ACC112 (cell line): ENCODE results near the gene KRTAP6-2.

Experiments
- H2AFZ ChIP-seq: fragments of 200-600 bp; sonication (generic); one replicate; pipeline ENCODE4 v1.6.0; 2017; ENCODE audit warnings: antibody characterized with exemption, low read length; ENCODE audit not compliant: unreplicated experiment
- H3K27ac ChIP-seq: fragments of 200-600 bp; sonication (generic); 2 replicates; pipeline ENCODE4 v1.5.1; 2014; ENCODE audit warnings: low read depth, mild to moderate bottlenecking, antibody characterized with exemption, low read length, moderate library complexity
- H3K27me3 ChIP-seq: fragments of 200-600 bp; sonication (generic); 2 replicates; pipeline ENCODE4 v1.6.1; 2014; ENCODE audit warnings: mild to moderate bottlenecking, antibody characterized with exemption, low read length, moderate library complexity, mixed read lengths; ENCODE audit not compliant: insufficient read depth
- H3K36me3 ChIP-seq: fragments of 200-600 bp; sonication (generic); 2 replicates; pipeline ENCODE4 v1.6.1; 2016; ENCODE audit warnings: mild to moderate bottlenecking, antibody characterized with exemption, low read length, moderate library complexity, mixed read lengths; ENCODE audit not compliant: insufficient read depth
- H3K4me1 ChIP-seq: fragments of 200-600 bp; sonication (generic); one replicate; pipeline ENCODE4 v1.6.1; 2016; ENCODE audit warnings: low read length, mixed read lengths; ENCODE audit not compliant: insufficient read depth, unreplicated experiment, control insufficient read depth
- H3K4me3 ChIP-seq: fragments of 200-600 bp; sonication (generic); 2 replicates; pipeline ENCODE4 v1.5.1; 2014; ENCODE audit warnings: mild to moderate bottlenecking, low read depth, low read length
- H3K79me2 ChIP-seq: fragments of 200-600 bp; sonication (generic); one replicate; pipeline ENCODE4 v1.6.0; 2016; ENCODE audit warnings: low read length; ENCODE audit not compliant: control insufficient read depth, unreplicated experiment, insufficient read depth

The KRTAP6-2 gene, protein sequence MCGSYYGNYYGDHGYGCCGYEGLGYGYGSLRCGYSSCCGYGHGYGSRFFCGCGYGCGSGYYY

DNA sequence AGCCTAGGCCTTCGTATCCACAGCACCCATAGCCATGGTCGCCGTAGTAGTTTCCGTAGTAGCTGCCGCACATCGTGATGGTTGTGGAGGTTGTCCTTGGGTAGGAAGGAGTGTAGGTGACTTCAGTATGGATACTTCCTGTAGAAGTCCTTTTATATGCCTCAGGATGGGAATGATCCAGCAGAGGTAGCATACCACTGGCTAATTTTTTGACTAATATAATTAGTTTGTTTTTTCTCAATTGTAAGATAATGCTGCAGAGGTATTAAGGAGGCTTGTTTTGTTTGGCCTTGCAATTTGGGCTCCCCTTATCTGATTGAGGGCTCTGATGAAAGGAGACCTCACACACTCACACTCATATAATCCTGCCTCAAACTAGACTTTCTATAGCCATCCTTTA lies at the start of gene KRTAP6-2:
Gene KRTAP6-2 (minus strand): TSS at position 101 of the 400 bp plus-strand sequence. CDS start 28 bp downstream, at position 73.
- Histone ChIP-seq H3K4me1 (no peaks in the 10 kb centered on the region), H3K4me3 (no peak within 1 kb of the TSS), H2AFZ (no peak within 1 kb of the TSS), H3K27me3 (no peaks in the 10 kb centered on the region), H3K27ac (no peak within 1 kb of the TSS), H3K36me3 (no peaks in the 10 kb centered on the region), H3K79me2 (no peaks in the 10 kb centered on the region)

DNA sequence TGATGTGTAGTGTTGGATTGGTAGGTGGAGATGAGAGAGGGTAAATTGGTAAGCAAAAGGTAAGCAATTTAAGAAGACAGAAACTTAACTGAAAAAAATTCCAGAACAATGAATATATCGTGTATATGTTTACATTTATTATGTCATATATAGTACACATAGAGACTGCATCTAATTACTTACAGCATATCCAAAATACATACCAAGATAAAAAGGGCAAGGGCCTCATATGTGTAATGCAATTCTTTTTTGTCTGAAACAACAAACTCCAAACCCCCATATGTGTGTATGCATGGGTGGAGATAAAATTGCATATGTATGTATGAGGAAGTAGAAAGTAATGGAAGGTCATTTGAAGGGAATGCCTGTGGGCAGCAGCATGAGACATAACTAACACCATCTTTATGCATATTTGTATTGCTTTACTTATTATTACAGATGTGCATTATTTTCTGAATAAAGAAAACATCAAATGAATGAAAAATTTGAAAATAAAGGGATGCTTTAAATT lies 48.3 kb upstream of the KRTAP6-2 start:
- no peak overlapping the region for H3K4me3 ChIP-seq
- H3K27me3 ChIP-seq, result no peaks in the 10 kb centered on the region
- H2AFZ ChIP-seq, result no peak overlapping the region
- no peak overlapping the region for H3K27ac ChIP-seq
- H3K4me1 ChIP-seq, result no peaks in the 10 kb centered on the region
- H3K36me3 ChIP-seq, result no peaks in the 10 kb centered on the region
- H3K79me2 ChIP-seq, result no peaks in the 10 kb centered on the region

DNA sequence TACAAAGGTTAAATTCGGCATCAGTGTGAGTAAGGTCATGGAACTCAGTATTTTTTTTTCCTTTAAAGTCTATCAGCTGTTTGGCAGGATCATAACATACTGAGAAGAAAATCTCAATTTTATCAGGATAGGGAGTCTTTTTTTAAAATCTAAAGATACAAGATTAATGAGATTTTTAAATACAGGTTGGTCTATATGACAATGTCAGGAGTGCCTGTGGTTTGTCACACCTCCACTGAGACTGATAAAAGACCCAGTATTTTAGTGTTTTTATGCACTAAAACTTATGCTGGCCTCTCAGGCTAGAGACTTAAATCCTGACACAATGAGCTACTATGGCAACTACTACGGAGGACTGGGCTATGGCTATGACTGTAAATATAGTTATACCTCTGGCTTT lies 43.9 kb upstream of the KRTAP6-2 start, which contains the start of gene KRTAP20-3:
Gene KRTAP20-3 (plus strand): TSS at position 301 of the 400 bp plus-strand sequence.
- no peak within 1 kb of the TSS for H3K27ac ChIP-seq
- H3K4me3 ChIP-seq, result no peak within 1 kb of the TSS
- H3K27me3 ChIP-seq, result no peaks in the 10 kb centered on the region
- H3K36me3 ChIP-seq, result no peaks in the 10 kb centered on the region
- H2AFZ ChIP-seq, result no peak within 1 kb of the TSS
- no peaks in the 10 kb centered on the region for H3K79me2 ChIP-seq
- no peaks in the 10 kb centered on the region for H3K4me1 ChIP-seq

DNA sequence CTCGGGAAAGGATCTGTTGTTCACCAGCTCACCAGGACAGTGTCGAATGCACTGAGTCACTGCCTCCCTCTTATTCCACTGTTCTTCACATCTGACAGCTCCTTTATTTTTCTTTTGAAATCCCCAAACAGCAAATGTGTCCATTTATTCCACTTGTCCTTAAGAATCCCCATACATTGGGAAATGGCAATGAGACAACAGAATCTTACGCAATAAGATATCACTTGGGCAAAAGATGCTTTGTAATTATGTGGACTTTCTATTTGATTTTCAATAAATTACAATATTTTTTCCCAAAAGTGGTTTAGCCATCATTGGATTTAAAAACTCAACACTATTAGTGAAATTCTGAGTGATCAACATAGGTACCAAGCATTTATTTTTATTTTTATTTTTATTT lies 40.0 kb upstream of the KRTAP6-2 start:
- Histone ChIP-seq H2AFZ (no peak overlapping the region), H3K4me3 (no peak overlapping the region), H3K27me3 (no peaks in the 10 kb centered on the region), H3K27ac (no peak overlapping the region), H3K36me3 (no peaks in the 10 kb centered on the region), H3K4me1 (no peaks in the 10 kb centered on the region), H3K79me2 (no peaks in the 10 kb centered on the region)

DNA sequence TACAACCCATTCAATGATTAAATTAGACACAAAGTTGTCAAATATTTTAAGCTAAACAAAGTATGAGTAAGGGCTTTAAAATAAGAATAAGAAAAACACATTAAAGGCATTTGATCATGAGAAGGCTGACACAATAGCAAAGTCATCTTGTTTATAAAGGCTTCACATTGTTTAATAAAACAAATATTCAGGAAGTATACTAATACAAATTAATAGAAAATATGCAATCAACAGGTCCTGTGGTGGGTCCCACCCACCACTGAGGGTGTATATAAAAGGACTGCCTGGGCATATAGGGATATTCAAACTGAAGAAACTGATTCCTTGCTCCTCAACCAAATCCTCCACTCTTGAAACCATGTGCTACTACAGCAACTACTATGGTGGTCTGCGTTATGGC lies 36.2 kb upstream of the KRTAP6-2 start, which contains the start of gene KRTAP20-2:
Gene KRTAP20-2 (plus strand): TSS at position 301 of the 400 bp plus-strand sequence. CDS start 58 bp downstream, at position 359.
- no peaks in the 10 kb centered on the region for H3K4me1 ChIP-seq
- no peaks in the 10 kb centered on the region for H3K79me2 ChIP-seq
- H2AFZ ChIP-seq, result no peak within 1 kb of the TSS

DNA sequence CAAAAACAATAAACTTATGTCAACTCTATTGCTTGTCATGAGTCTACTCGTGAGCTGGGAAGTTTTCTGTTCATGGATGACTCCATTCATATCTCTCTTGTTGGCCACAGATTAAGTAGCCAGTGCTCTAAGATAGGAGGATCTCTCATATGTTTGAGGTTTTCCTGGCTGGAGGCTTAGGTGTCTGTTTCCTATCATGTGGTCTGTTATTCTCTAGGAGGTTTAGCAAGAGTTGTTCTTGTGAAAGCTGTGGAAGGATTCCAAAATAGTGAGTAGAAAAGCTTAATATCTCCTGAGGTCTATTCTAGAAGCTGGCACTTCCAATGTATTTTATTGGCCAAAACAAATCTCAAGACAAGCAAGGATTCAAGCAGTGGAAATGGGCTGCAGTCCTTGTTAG lies 30.5 kb upstream of the KRTAP6-2 start:
- no peak overlapping the region for H3K4me3 ChIP-seq
- H3K27me3 ChIP-seq, result no peaks in the 10 kb centered on the region
- no peaks in the 10 kb centered on the region for H3K79me2 ChIP-seq
- no peaks in the 10 kb centered on the region for H3K4me1 ChIP-seq
- no peaks in the 10 kb centered on the region for H3K36me3 ChIP-seq
- H3K27ac ChIP-seq, result no peak overlapping the region
- H2AFZ ChIP-seq, result no peak overlapping the region

More for the DNA sequence above, 36.2 kb upstream of the KRTAP6-2 start, which contains the start of gene KRTAP20-2:
- Histone ChIP-seq H3K36me3 (no peaks in the 10 kb centered on the region), H3K27ac (no peak within 1 kb of the TSS), H3K27me3 (no peaks in the 10 kb centered on the region), H3K4me3 (no peak within 1 kb of the TSS)

DNA sequence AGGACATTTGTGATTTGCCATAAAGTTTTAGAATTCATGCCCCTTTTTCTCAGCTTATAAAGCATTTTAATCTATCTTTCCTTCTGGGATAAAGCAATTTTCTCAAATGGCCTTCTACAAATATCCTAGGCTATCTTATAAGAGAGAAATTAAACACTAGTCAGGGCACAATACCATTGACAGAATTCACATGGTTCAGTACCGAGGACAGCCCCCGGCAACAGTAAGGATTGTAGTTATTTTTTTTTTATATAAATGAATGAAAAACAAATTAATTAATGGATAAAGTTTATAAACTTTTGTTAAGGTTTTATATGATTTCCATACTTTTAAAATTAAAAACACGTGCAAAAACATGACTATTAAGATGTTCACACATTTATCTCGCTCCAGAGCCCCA lies 29.4 kb upstream of the KRTAP6-2 start:
- H3K27me3 ChIP-seq, result no peaks in the 10 kb centered on the region
- H3K79me2 ChIP-seq, result no peaks in the 10 kb centered on the region
- H3K4me3 ChIP-seq, result no peak overlapping the region
- no peak overlapping the region for H3K27ac ChIP-seq
- H3K36me3 ChIP-seq, result no peaks in the 10 kb centered on the region
- no peak overlapping the region for H2AFZ ChIP-seq
- H3K4me1 ChIP-seq, result no peaks in the 10 kb centered on the region

DNA sequence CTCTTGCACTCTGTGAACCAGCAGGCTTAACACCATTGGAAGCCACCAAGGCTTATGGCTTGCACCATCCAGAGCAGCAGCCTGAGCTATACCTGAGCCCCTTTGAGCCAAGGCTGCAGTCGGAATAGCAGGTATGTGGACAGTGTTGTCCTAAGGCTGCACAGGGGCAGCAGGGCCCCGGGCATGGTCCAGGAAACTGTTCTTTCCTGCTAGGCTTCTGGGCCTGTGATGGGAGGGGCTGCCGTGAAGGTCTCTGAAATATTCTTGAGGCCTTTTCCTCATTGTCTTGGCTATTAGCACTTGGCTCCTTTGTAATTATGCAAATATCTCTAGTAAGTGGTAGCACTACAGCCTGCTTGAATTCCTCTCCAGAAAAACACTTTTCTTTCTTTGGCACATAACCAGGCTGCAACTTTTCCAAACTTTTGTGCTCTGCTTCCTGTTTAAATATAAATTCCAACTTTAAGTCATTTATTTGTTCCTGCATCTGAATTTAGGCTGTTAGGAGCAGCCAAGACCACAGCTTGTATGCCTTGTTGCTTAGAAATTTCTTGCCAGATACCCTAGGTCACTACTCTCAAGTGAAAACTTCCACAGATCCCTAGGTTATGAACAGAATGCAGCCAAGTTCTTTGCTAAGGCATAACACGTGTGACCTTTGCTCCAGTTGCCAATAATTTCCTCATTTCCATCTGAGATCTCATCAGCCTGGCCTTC lies 26.9 kb upstream of the KRTAP6-2 start:
- H3K4me1 ChIP-seq, result no peaks in the 10 kb centered on the region
- no peaks in the 10 kb centered on the region for H3K27me3 ChIP-seq
- no peak overlapping the region for H3K4me3 ChIP-seq
- no peak overlapping the region for H2AFZ ChIP-seq
- H3K27ac ChIP-seq, result no peak overlapping the region
- H3K79me2 ChIP-seq, result no peaks in the 10 kb centered on the region
- H3K36me3 ChIP-seq, result no peaks in the 10 kb centered on the region

DNA sequence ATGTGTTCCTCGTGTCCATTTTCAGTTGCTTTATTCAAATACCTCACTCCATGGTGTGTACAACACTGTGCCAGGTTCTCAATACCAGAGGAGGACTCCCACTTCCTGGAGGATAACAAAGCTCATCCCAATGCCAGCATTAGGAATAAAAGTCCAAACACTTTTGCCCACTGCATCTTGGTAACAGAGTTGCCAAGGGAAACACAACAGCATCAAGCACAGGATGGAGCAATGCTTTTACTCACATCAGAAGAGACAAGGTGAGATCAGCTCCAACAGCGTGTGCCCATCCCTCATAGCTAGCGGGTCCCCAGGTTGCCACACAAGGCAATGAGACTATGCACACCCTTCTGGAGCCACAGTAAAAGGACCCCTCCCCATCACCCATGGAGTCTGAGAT lies 24.7 kb upstream of the KRTAP6-2 start:
- H3K4me1 ChIP-seq, result no peaks in the 10 kb centered on the region
- no peaks in the 10 kb centered on the region for H3K36me3 ChIP-seq
- no peak overlapping the region for H3K4me3 ChIP-seq
- H3K27me3 ChIP-seq, result no peaks in the 10 kb centered on the region
- H2AFZ ChIP-seq, result no peak overlapping the region
- no peaks in the 10 kb centered on the region for H3K79me2 ChIP-seq
- H3K27ac ChIP-seq, result no peak overlapping the region

DNA sequence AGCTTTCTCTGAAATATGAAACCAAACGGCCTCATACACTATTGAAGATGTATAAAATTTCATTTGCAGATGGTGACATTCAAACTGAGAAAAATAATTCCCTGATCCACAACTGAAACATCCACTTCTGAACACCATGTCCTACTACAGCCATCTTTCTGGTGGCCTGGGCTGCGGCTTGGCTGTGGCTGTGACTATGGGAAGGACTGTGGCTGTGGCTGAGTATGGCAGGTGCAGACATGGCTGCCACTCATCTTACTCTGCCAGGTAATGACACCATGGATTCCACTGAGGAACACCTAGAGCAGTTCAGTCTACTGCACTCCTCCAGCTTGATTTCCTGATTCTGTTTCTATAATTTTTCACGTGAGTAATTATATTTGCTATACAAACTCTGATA lies 21.8 kb upstream of the KRTAP6-2 start, which contains the start of gene KRTAP20-4:
Gene KRTAP20-4 (plus strand): TSS at position 106 of the 400 bp plus-strand sequence.
- Histone ChIP-seq H2AFZ (no peak within 1 kb of the TSS), H3K27me3 (no peaks in the 10 kb centered on the region), H3K4me3 (no peak within 1 kb of the TSS), H3K79me2 (no peaks in the 10 kb centered on the region), H3K27ac (no peak within 1 kb of the TSS), H3K36me3 (no peaks in the 10 kb centered on the region), H3K4me1 (no peaks in the 10 kb centered on the region)

DNA sequence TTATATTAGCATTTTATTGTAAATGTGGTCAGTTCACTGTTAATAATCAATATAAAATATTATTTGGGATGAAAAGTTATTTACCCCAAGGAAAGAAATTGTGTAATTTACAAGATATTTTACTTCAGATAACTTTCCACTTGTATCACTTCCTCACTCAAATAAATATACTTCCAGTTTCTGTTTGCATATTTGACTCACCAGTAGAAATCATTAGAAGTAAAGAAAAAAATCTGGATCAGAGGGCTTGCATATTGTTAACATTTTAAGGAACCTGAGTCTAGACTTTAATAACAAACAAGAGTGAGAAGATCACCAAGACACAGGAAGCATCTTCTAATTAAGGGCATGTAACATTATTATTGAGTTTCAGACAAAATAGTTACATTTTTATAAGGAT lies 21.4 kb upstream of the KRTAP6-2 start:
- Histone ChIP-seq H3K36me3 (no peaks in the 10 kb centered on the region), H3K4me1 (no peaks in the 10 kb centered on the region), H3K27ac (no peak overlapping the region), H3K27me3 (no peaks in the 10 kb centered on the region), H3K79me2 (no peaks in the 10 kb centered on the region), H3K4me3 (no peak overlapping the region), H2AFZ (no peak overlapping the region)
